Activated T-cell treated with anti-CD3 and anti-CD28 coated beads, Interleukin-2, amount 50 U/mL, for 72 hours (primary cell): ENCODE data around the gene KRT86. TPM values are rescaled to one million over a fixed set of nuclear protein-coding genes. Genes with fewer than 3 reads are reported as not detected.
"Not testable (repeated sequence)": the region's sequence is repeated elsewhere in the genome, so short reads cannot be mapped to it uniquely, and the experiment has no call there.

ENCODE experiments used
- ATAC-seq, 2 donors: fragments of 150-1000 bp; cut with Tn5 transposase; replicated peaks in 1 of 2; 2 replicates each; pipeline ENCODE4 v1.10.0; 2021; ENCODE audit warnings: moderate library complexity in 2 of 2, mild to moderate bottlenecking in 1 of 2
- DNase-seq, 2 donors: peaks; one replicate each; pipeline ENCODE4 v3.0.0; 2021 to 2022; ENCODE audit warnings: mixed read lengths in 1 of 2
- H3K27ac Mint-ChIP-seq: one replicate; pipeline ENCODE4 v1.8.0; 2022; ENCODE audit warnings: mild to moderate bottlenecking, moderate library complexity, mixed read lengths
- H3K27me3 Mint-ChIP-seq: one replicate; pipeline ENCODE4 v1.8.0; 2022; ENCODE audit warnings: low read depth, mixed read lengths
- H3K36me3 Mint-ChIP-seq, 2 donors: one replicate each; pipeline ENCODE4 v1.8.0; 2022; ENCODE audit warnings: mixed read lengths in 2 of 2, mild to moderate bottlenecking in 1 of 2; ENCODE audit not compliant: insufficient read depth in 2 of 2
- H3K4me1 Mint-ChIP-seq: one replicate; pipeline ENCODE4 v1.8.0; 2022; ENCODE audit warnings: low read depth, mixed read lengths
- H3K4me3 Mint-ChIP-seq, 2 donors: one replicate each; pipeline ENCODE4 v1.8.0; 2022; ENCODE audit warnings: mild to moderate bottlenecking in 2 of 2, mixed read lengths in 2 of 2, moderate library complexity in 2 of 2
- H3K9me3 Mint-ChIP-seq, 2 donors: one replicate each; pipeline ENCODE4 v1.8.0; 2022; ENCODE audit warnings: mixed read lengths in 2 of 2
- total RNA-seq, 2 donors: library from RNA; stranded (reverse); gene quantifications; one replicate each; pipeline ENCODE4 v1.2.3, GENCODE V29; 2022

The KRT86 gene
- total RNA-seq, 2 donors from 2014 or later = 0.82 to 1.00 TPM

- peaks cover 19% of the 10 kb centered on the region for H3K27me3 Mint-ChIP-seq
- not testable (repeated sequence) for H3K4me3 Mint-ChIP-seq, H3K27ac Mint-ChIP-seq, ATAC-seq, H3K9me3 Mint-ChIP-seq, H3K4me1 Mint-ChIP-seq, DNase-seq, H3K36me3 Mint-ChIP-seq
Observed at GRCh38 chr12:52290483-52291134, 16.2 kb downstream of the KRT86 start.

- Mint-ChIP-seq H3K4me3 (no peak within 1 kb of the TSS), H3K9me3 (no peaks in the 10 kb centered on the region), H3K36me3 (no peaks in the 10 kb centered on the region), H3K4me1 (peaks cover 9% of the 10 kb centered on the region), H3K27ac (no peak within 1 kb of the TSS), H3K27me3 (peaks cover 19% of the 10 kb centered on the region)
- DNase-seq (no peak), ATAC-seq (no peak)
Observed at GRCh38 chr12:52291267-52291935, 17.0 kb downstream of the KRT86 start, which contains the start of gene KRT81. TSS of gene KRT81 (minus strand) at chr12:52291534. CDS start at chr12:52291465, 69 bp downstream.

GRCh38 chr12:52293926-52294325 is 19.5 kb downstream of the KRT86 start:
- H3K36me3 Mint-ChIP-seq = no peaks in the 10 kb centered on the region
- no peak overlapping the region for H3K4me3 Mint-ChIP-seq
- ATAC-seq (no peak), DNase-seq (no peak)
- H3K9me3 Mint-ChIP-seq = no peaks in the 10 kb centered on the region
- no peaks in the 10 kb centered on the region for H3K4me1 Mint-ChIP-seq
- H3K27ac Mint-ChIP-seq = no peak overlapping the region
- peaks cover 22% of the 10 kb centered on the region for H3K27me3 Mint-ChIP-seq

- Mint-ChIP-seq H3K27me3 (peaks cover 30% of the 10 kb centered on the region), H3K9me3 (no peaks in the 10 kb centered on the region), H3K4me3 (no peak overlapping the region), H3K36me3 (no peaks in the 10 kb centered on the region), H3K4me1 (no peaks in the 10 kb centered on the region), H3K27ac (no peak overlapping the region)
- ATAC-seq (no peak), DNase-seq (no peak)
Observed at GRCh38 chr12:52294803-52295202, 20.4 kb downstream of the KRT86 start.

GRCh38 chr12:52295663-52296062 is 21.2 kb downstream of the KRT86 start:
- DNase-seq (no peak), ATAC-seq (no peak)
- Mint-ChIP-seq H3K36me3 (no peaks in the 10 kb centered on the region), H3K9me3 (no peaks in the 10 kb centered on the region), H3K4me1 (no peaks in the 10 kb centered on the region), H3K27ac (no peak overlapping the region), H3K4me3 (no peak overlapping the region), H3K27me3 (peaks cover 37% of the 10 kb centered on the region)

GRCh38 chr12:52296572-52297215 is 22.2 kb downstream of the KRT86 start:
- ATAC-seq = no peak
- Mint-ChIP-seq H3K27me3 (peaks cover 32% of the 10 kb centered on the region), H3K9me3 (no peaks in the 10 kb centered on the region), H3K36me3 (no peaks in the 10 kb centered on the region), H3K4me1 (no peaks in the 10 kb centered on the region), H3K4me3 (no peak overlapping the region), H3K27ac (no peak overlapping the region)
- no peak for DNase-seq

- no peak for ATAC-seq
Observed at GRCh38 chr12:52298677-52299190, 24.3 kb downstream of the KRT86 start.

GRCh38 chr12:52300796-52301691 is 26.6 kb downstream of the KRT86 start:
- H3K27me3 Mint-ChIP-seq = peaks cover 34% of the 10 kb centered on the region
- peaks cover 13% of the 10 kb centered on the region for H3K4me1 Mint-ChIP-seq
- DNase-seq = no peak
- H3K4me3 Mint-ChIP-seq = no peak overlapping the region
- no peaks in the 10 kb centered on the region for H3K36me3 Mint-ChIP-seq
- H3K9me3 Mint-ChIP-seq = no peaks in the 10 kb centered on the region
- H3K27ac Mint-ChIP-seq = no peak overlapping the region
- ATAC-seq = no peak

More at GRCh38 chr12:52298677-52299190, 24.3 kb downstream of the KRT86 start:
- Mint-ChIP-seq H3K36me3 (no peaks in the 10 kb centered on the region), H3K4me1 (no peaks in the 10 kb centered on the region), H3K9me3 (no peaks in the 10 kb centered on the region), H3K27me3 (peaks cover 24% of the 10 kb centered on the region), H3K4me3 (no peak overlapping the region), H3K27ac (no peak overlapping the region)
- DNase-seq = no peak

GRCh38 chr12:52301721-52302120 is 27.3 kb downstream of the KRT86 start:
- DNase-seq, H3K4me3 Mint-ChIP-seq, H3K9me3 Mint-ChIP-seq, H3K27ac Mint-ChIP-seq, ATAC-seq, H3K36me3 Mint-ChIP-seq: not testable (repeated sequence)
- H3K27me3 Mint-ChIP-seq = peaks cover 40% of the 10 kb centered on the region
- H3K4me1 Mint-ChIP-seq = peaks cover 13% of the 10 kb centered on the region

- Mint-ChIP-seq H3K27me3 (peaks cover 41% of the 10 kb centered on the region), H3K4me1 (peaks cover 13% of the 10 kb centered on the region)
- H3K27ac Mint-ChIP-seq, ATAC-seq, H3K4me3 Mint-ChIP-seq, DNase-seq, H3K9me3 Mint-ChIP-seq, H3K36me3 Mint-ChIP-seq: not testable (repeated sequence)
Observed at GRCh38 chr12:52302242-52302914, 27.9 kb downstream of the KRT86 start.

GRCh38 chr12:52304941-52305411 is 30.5 kb downstream of the KRT86 start:
- Mint-ChIP-seq H3K4me1 (peaks cover 24% of the 10 kb centered on the region), H3K27me3 (peaks cover 54% of the 10 kb centered on the region)
- ATAC-seq = peak; percentile 60 to 66
- peak; percentile 14 to 38 for DNase-seq
- H3K4me3 Mint-ChIP-seq, H3K9me3 Mint-ChIP-seq, H3K27ac Mint-ChIP-seq, H3K36me3 Mint-ChIP-seq: not testable (repeated sequence)
